Gastrocnemius medialis (tissue), 4 donors: ENCODE data around the gene CILP2. TPM values are rescaled to one million over a fixed set of nuclear protein-coding genes. Genes with fewer than 3 reads are reported as not detected.

Source experiments
- ATAC-seq, 2 donors: fragments of 150-250 bp; one replicate each; pipeline ENCODE4 v1.9.1; 2016
- DNase-seq, 2 donors: peaks; one replicate each; pipeline ENCODE4 v3.0.0-alpha.2; 2019
- H3K27ac ChIP-seq, 4 donors: fragments of 200-600 bp; sonication (generic); 1 replicate in 1 of 4; 2 replicates in 3 of 4; pipeline ENCODE4 v1.5.1; 2016 to 2018; ENCODE audit warnings: mild to moderate bottlenecking in 2 of 4, moderate library complexity in 1 of 4
- H3K27me3 ChIP-seq, 3 donors: fragments of 200-600 bp; sonication (generic) in 2 of 3; 1 replicate in 1 of 3; 2 replicates in 2 of 3; pipeline versions ENCODE4 v1.5.1 to v1.6.0; 2016 to 2019; ENCODE audit warnings: mild to moderate bottlenecking in 1 of 3, moderate library complexity in 1 of 3
- H3K36me3 ChIP-seq, 2 donors: fragments of 200-600 bp; sonication (generic) in 1 of 2; one replicate each; pipeline ENCODE4 v1.5.1; 2017 to 2018
- H3K4me1 ChIP-seq, 2 donors: fragments of 200-600 bp; sonication (generic) in 1 of 2; one replicate each; pipeline ENCODE4 v1.5.1; 2016 to 2017; ENCODE audit warnings: mild to moderate bottlenecking in 2 of 2
- H3K4me3 ChIP-seq, 4 donors: fragments of 200-600 bp; sonication (generic) in 3 of 4; 1 replicate in 1 of 4; 2 replicates in 3 of 4; pipeline ENCODE4 v1.5.1; 2016 to 2019; ENCODE audit warnings: mild to moderate bottlenecking in 2 of 4
- H3K9me3 ChIP-seq, 3 donors: fragments of 200-600 bp; sonication (generic) in 2 of 3; 1 replicate in 1 of 3; 2 replicates in 2 of 3; pipeline ENCODE4 v1.5.1; 2016 to 2019
- POLR2A ChIP-seq, 2 donors: fragments of 450-650 bp; IDR thresholded peaks; one replicate each; pipeline ENCODE4 v1.6.1; 2017; ENCODE audit warnings: antibody characterized with exemption in 2 of 2, mild to moderate bottlenecking in 2 of 2, moderate library complexity in 2 of 2
- in situ Hi-C, 4 donors: fragments of 200-750 bp; cut with MboI; loops; one replicate each; pipeline versions ENCODE4 v1.15.0 to v1.8.0; 2017; ENCODE audit warnings: low sequenced_read_pairs in 4 of 4
- intact Hi-C: fragments of 100-400 bp; cut with DNase I; formaldehyde crosslinking; loops from one replicate; pipeline ENCODE4 v1.15.1; 2023; ENCODE audit warnings: low total_unique reads
- total RNA-seq, 4 donors: library from RNA; depleted of rRNA; stranded (reverse); fragments of >200 nt; gene quantifications; one replicate each; pipeline versions ENCODE4 v1.1.0 to v1.2.3, GENCODE V29; 2016
- TF ChIP-seq, protein P1 (sequence below), 5 experiments: fragments of 450-650 bp in 3 of 5; fragments of 200-600 bp in 2 of 5; sonication (generic) in 2 of 5; IDR thresholded peaks in 4 of 5; conservative IDR thresholded peaks in 1 of 5; 1 replicate in 4 of 5; 2 replicates in 1 of 5; pipeline ENCODE4 v1.5.1; 2016 to 2019; ENCODE audit warnings: antibody characterized with exemption in 5 of 5, mild to moderate bottlenecking in 3 of 5, moderate library complexity in 3 of 5

The CILP2 gene
- total RNA-seq, 4 donors from 2014 or later = 3.2 TPM; not detected in 3

DNA sequence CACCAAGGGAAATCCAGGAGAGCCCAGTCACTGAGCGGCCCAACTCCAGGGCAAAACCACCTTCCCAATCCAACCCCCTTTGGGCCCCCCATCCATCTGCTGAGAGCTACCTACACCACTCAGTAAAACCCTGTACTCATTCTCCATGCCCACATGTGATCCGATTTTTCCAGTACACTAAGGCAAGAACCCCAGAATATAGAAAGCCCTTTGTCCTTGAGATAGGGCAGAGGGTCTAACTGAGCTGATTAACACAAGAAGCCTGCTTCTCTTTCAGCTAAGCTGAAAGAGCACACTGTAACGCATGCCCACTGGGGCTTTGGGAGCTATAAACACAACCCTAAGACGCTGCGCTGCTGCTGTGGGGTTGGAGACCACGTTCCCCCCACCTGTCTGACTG is 44.4 kb downstream of the CILP2 start:
- no peak overlapping the region for H3K27ac ChIP-seq
- H3K4me3 ChIP-seq = no peak overlapping the region
- H3K9me3 ChIP-seq = no peaks in the 10 kb centered on the region
- H3K36me3 ChIP-seq = no peaks in the 10 kb centered on the region
- no peak for TF ChIP-seq POLR2A (IDR thresholded peaks at IDR 0.05)
- TF ChIP-seq, protein P1, sequence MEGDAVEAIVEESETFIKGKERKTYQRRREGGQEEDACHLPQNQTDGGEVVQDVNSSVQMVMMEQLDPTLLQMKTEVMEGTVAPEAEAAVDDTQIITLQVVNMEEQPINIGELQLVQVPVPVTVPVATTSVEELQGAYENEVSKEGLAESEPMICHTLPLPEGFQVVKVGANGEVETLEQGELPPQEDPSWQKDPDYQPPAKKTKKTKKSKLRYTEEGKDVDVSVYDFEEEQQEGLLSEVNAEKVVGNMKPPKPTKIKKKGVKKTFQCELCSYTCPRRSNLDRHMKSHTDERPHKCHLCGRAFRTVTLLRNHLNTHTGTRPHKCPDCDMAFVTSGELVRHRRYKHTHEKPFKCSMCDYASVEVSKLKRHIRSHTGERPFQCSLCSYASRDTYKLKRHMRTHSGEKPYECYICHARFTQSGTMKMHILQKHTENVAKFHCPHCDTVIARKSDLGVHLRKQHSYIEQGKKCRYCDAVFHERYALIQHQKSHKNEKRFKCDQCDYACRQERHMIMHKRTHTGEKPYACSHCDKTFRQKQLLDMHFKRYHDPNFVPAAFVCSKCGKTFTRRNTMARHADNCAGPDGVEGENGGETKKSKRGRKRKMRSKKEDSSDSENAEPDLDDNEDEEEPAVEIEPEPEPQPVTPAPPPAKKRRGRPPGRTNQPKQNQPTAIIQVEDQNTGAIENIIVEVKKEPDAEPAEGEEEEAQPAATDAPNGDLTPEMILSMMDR (IDR thresholded peaks at IDR 0.05 in 4 of 5, conservative IDR thresholded peaks at IDR 0.05 in 1 of 5) = no peak
- no peaks in the 10 kb centered on the region for H3K4me1 ChIP-seq
- ATAC-seq = no peak
- in situ Hi-C loops (no loop called here), intact Hi-C loops (no loop called here)
- H3K27me3 ChIP-seq = no peaks in the 10 kb centered on the region
- no peak for DNase-seq

DNA sequence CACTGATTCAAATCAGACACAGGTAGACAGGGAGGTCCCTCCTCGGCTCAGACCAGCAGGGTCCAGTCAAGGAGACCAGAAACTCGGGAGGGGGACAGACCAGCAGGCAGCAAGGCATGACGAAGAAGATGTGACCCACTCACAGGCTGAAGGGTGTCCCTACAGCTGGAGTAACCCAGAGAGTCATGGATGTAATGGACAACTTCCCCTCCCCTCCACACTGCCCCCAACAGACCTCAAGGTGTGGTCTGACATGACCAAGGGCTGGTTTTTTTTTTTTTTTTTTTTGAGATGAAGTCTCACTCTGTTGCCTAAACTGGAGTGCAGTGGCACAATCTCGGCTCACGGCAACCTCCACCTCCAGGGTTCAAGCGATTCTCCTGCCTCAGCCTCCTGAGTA is 46.3 kb downstream of the CILP2 start:
- intact Hi-C loops = no loop called here
- H3K9me3 ChIP-seq = no peaks in the 10 kb centered on the region
- in situ Hi-C loops = no loop called here
- H3K4me3 ChIP-seq = no peak overlapping the region
- H3K27ac ChIP-seq = no peak overlapping the region
- TF ChIP-seq POLR2A (IDR thresholded peaks at IDR 0.05) = no peak
- TF ChIP-seq, protein P1 (IDR thresholded peaks at IDR 0.05 in 4 of 5, conservative IDR thresholded peaks at IDR 0.05 in 1 of 5) = no peak
- ATAC-seq (no peak), DNase-seq (no peak)
- H3K36me3 ChIP-seq = no peaks in the 10 kb centered on the region
- no peaks in the 10 kb centered on the region for H3K4me1 ChIP-seq
- no peaks in the 10 kb centered on the region for H3K27me3 ChIP-seq

DNA sequence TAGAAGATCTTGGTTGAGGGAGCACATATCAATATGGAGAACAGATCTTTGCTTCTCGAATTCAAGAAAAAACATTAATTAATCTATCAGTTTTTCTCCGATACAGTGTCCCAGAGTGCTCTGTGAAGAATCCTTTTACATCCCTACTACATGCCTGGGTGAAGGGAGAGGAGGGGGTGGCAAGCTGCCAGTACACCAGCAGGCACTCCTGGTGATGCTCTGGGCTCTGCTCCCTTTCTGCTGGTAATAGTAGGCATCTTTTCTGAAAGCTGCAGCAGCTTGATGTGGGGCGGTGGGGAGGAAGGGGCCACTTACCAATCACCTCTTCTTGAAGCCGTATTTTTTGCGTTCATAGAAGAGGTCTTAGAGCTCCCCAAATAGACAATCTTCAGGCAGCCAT is 49.7 kb downstream of the CILP2 start:
- intact Hi-C loops (no loop called here), in situ Hi-C loops (no loop called here)
- Histone ChIP-seq H3K4me1 (no peaks in the 10 kb centered on the region), H3K27me3 (no peaks in the 10 kb centered on the region), H3K27ac (no peak overlapping the region), H3K9me3 (no peaks in the 10 kb centered on the region), H3K4me3 (no peak overlapping the region), H3K36me3 (no peaks in the 10 kb centered on the region)
- DNase-seq = no peak
- TF ChIP-seq, protein P1 (IDR thresholded peaks at IDR 0.05 in 4 of 5, conservative IDR thresholded peaks at IDR 0.05 in 1 of 5) = no peak
- no peak for TF ChIP-seq POLR2A (IDR thresholded peaks at IDR 0.05)
- ATAC-seq = no peak

DNA sequence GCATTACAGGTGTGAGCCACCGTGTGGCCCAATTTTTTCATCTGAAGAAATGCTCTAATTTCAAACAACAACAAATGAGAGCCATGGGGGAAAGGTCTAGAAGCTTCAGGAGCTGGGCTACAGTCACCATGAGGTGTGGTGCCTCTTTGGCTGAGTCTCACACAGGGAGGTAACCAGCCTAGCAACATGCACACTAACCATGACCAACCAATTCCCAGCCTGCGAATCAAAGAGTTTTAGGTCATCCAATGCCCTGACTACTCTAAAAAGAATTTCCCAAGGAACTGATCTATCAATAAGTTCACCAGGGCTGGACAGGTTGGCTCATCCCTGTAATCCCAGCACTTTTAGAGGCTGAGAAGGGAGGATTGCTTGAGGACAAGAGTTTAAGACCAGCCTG is 50.5 kb downstream of the CILP2 start:
- H3K27me3 ChIP-seq = no peaks in the 10 kb centered on the region
- no peak for ATAC-seq
- no peak for DNase-seq
- intact Hi-C loops (no loop called here), in situ Hi-C loops (no loop called here)
- no peak for TF ChIP-seq POLR2A (IDR thresholded peaks at IDR 0.05)
- TF ChIP-seq, protein P1 (IDR thresholded peaks at IDR 0.05 in 4 of 5, conservative IDR thresholded peaks at IDR 0.05 in 1 of 5) = no peak
- no peaks in the 10 kb centered on the region for H3K36me3 ChIP-seq
- no peak overlapping the region for H3K27ac ChIP-seq
- H3K4me3 ChIP-seq = no peak overlapping the region
- no peaks in the 10 kb centered on the region for H3K4me1 ChIP-seq
- H3K9me3 ChIP-seq = no peaks in the 10 kb centered on the region

DNA sequence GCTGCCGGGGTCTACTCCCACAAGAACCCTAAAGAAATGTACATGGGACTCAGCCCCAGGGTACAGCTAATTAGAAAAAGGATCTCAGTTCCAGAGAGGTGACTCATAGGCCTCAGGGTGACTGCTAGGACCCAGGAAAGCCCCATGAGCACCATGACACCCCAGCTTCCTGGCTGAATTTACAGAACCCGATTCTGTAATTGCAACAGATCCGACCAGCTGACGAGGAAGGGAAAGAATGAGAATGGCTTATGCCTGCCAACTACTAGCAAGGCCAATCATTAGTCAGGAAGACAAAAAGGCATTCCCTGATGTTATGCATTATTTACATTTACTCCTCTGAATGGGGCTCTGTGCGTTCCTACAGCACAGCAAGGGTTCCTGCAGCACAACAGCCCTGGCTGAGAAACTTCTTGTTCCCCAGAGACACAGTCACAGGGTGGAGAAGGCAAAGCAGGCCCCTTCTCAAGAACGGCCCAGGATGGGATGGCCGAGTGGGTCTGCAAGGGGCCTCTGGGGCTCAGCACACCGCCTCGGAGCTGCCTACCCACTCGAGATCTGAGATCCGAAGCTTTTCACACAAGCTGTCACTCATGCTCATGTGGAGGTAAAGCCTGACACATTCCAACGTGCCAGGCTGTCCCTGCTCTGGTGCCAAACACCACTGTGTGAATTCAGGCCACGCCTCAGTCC is 53.2 kb downstream of the CILP2 start:
- Histone ChIP-seq H3K27me3 (no peaks in the 10 kb centered on the region), H3K9me3 (no peaks in the 10 kb centered on the region), H3K36me3 (no peaks in the 10 kb centered on the region), H3K4me1 (peaks cover 0 to 7% of the 10 kb centered on the region in 2 donors), H3K4me3 (no peak overlapping the region), H3K27ac (no peak overlapping the region)
- intact Hi-C loops = no loop called here
- TF ChIP-seq, protein P1 (IDR thresholded peaks at IDR 0.05 in 4 of 5, conservative IDR thresholded peaks at IDR 0.05 in 1 of 5) = no peak
- TF ChIP-seq POLR2A (IDR thresholded peaks at IDR 0.05) = no peak
- ATAC-seq (peak; percentile 45 to 53), DNase-seq (peak in 1 of 2 donors; percentile 21)
- in situ Hi-C loops = no loop called here
